Measurements from ENCODE around the gene CHIT1. TPM values are rescaled to one million over a fixed set of nuclear protein-coding genes. Genes with fewer than 3 reads are reported as not detected.

CHIT1 gene
- total and polyA plus RNA-seq, 8 donors: 0.05 to 0.18 TPM; not detected in 6

- TF ChIP-seq POLR2AphosphoS5 (IDR thresholded peaks at IDR 0.05): no peak
- no peak for TF ChIP-seq EP300 (IDR thresholded peaks at IDR 0.05)
- TF ChIP-seq CTCF (IDR thresholded peaks at IDR 0.05): no peak
- TF ChIP-seq POLR2A (IDR thresholded peaks at IDR 0.05): no peak
- Histone ChIP-seq H3K36me3 (no peaks in the 10 kb centered on the region), H3K9me3 (no peaks in the 10 kb centered on the region), H3K27me3 (peaks cover 0 to 6% (median 0%) of the 10 kb centered on the region in 3 donors), H3K4me1 (peaks cover 0 to 23% (median 12%) of the 10 kb centered on the region in 4 donors), H3K4me3 (no peak overlapping the region), H3K27ac (no peak overlapping the region)
- 82 to 92% (median 88%) methylated on average over 4 of the region's 4 CpGs for WGBS, 5 donors
- DNase-seq: no peak
- intact Hi-C loops (cut with DNase I; ENCODE audit: low total_unique reads): no loop called here
These were observed 43.9 kb downstream of the CHIT1 start for GRCh38 chr1:203185585-203185984.

- H3K9me3 ChIP-seq: no peaks in the 10 kb centered on the region
- intact Hi-C loops (cut with DNase I; ENCODE audit: low total_unique reads): no loop called here
- no peaks in the 10 kb centered on the region for H3K36me3 ChIP-seq
- DNase-seq: no peak
- no peak overlapping the region for H3K4me3 ChIP-seq
- no peak for TF ChIP-seq CTCF (IDR thresholded peaks at IDR 0.05)
- no peak for TF ChIP-seq POLR2A (IDR thresholded peaks at IDR 0.05)
- no peak for TF ChIP-seq EP300 (IDR thresholded peaks at IDR 0.05)
- TF ChIP-seq POLR2AphosphoS5 (IDR thresholded peaks at IDR 0.05): no peak
- peaks cover 0 to 23% (median 12%) of the 10 kb centered on the region in 4 donors for H3K4me1 ChIP-seq
- H3K27me3 ChIP-seq: peaks cover 0 to 6% (median 0%) of the 10 kb centered on the region in 3 donors
- WGBS, 5 donors: 76 to 89% (median 83%) methylated on average over 10 of the region's 10 CpGs
- H3K27ac ChIP-seq: no peak overlapping the region
These were observed 44.4 kb downstream of the CHIT1 start for GRCh38 chr1:203185061-203185461.

- intact Hi-C loops (cut with DNase I; ENCODE audit: low total_unique reads): no loop called here
- 70 to 98% (median 90%) methylated on average over 4 of the region's 4 CpGs for WGBS, 5 donors
- peaks cover 0 to 6% (median 0%) of the 10 kb centered on the region in 3 donors for H3K27me3 ChIP-seq
- no peak overlapping the region for H3K4me3 ChIP-seq
- no peaks in the 10 kb centered on the region for H3K9me3 ChIP-seq
- no peaks in the 10 kb centered on the region for H3K36me3 ChIP-seq
- peaks cover 0 to 23% (median 12%) of the 10 kb centered on the region in 4 donors for H3K4me1 ChIP-seq
- DNase-seq: no peak
- no peak for TF ChIP-seq POLR2AphosphoS5 (IDR thresholded peaks at IDR 0.05)
- TF ChIP-seq EP300 (IDR thresholded peaks at IDR 0.05): no peak
- TF ChIP-seq POLR2A (IDR thresholded peaks at IDR 0.05): no peak
- TF ChIP-seq CTCF (IDR thresholded peaks at IDR 0.05): no peak
- H3K27ac ChIP-seq: no peak overlapping the region
These were observed 45.0 kb downstream of the CHIT1 start for GRCh38 chr1:203184467-203184866.

GRCh38 chr1:203183828-203184227 lies 45.6 kb downstream of the CHIT1 start:
- Histone ChIP-seq H3K27me3 (peaks cover 0 to 6% (median 0%) of the 10 kb centered on the region in 3 donors), H3K36me3 (no peaks in the 10 kb centered on the region), H3K27ac (no peak overlapping the region), H3K9me3 (no peaks in the 10 kb centered on the region), H3K4me3 (no peak overlapping the region), H3K4me1 (peaks cover 0 to 23% (median 12%) of the 10 kb centered on the region in 4 donors)
- 76 to 89% (median 86%) methylated on average over 2 of the region's 2 CpGs for WGBS, 5 donors
- no peak for TF ChIP-seq EP300 (IDR thresholded peaks at IDR 0.05)
- no peak for TF ChIP-seq POLR2AphosphoS5 (IDR thresholded peaks at IDR 0.05)
- TF ChIP-seq POLR2A (IDR thresholded peaks at IDR 0.05): no peak
- TF ChIP-seq CTCF (IDR thresholded peaks at IDR 0.05): no peak
- intact Hi-C loops (cut with DNase I; ENCODE audit: low total_unique reads): no loop called here
- DNase-seq: no peak
